ENCODE results near the gene ADAMTS2.

Gene ADAMTS2

GRCh38 chr5:179223961-179224360 lies 121.3 kb downstream of the ADAMTS2 start:
- H3K36me3 ChIP-seq (ENCODE audit: low read depth), result no peaks in the 10 kb centered on the region
- H3K4me1 ChIP-seq (ENCODE audit: insufficient read depth, poor library complexity, severe bottlenecking), result no peaks in the 10 kb centered on the region
- peak; percentile 63 for DNase-seq (ENCODE audit: low spot score)
- H3K9me3 ChIP-seq (ENCODE audit: severe bottlenecking), result peaks cover 9% of the 10 kb centered on the region
- no peak for ATAC-seq (ENCODE audit: low read depth)
- no peak for TF ChIP-seq CTCF (IDR thresholded peaks at IDR 0.05; ENCODE audit: poor library complexity, severe bottlenecking)
- H3K27me3 ChIP-seq (ENCODE audit: insufficient read depth, poor library complexity, severe bottlenecking), result no peaks in the 10 kb centered on the region
- H3K27ac ChIP-seq (ENCODE audit: poor library complexity, severe bottlenecking), result no peak overlapping the region
- no peak overlapping the region for H3K4me3 ChIP-seq (ENCODE audit: severe bottlenecking)

DNA sequence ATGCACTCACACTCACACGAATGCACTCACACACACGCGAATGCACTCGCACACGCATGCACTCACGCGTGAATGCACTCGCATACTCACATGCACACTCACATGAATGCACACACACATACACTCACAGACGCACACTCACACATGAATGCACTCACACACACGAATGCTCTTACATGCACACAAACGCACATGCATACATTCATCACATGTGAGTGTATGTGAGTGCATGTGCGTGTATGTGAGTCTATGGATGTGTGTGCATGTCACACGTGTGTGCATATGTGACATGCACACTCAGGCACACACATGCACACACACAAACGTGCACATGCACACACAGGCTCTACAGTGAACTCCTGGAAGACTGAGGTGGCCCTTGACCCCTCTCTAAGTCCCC lies 121.7 kb downstream of the ADAMTS2 start:
- no peaks in the 10 kb centered on the region for H3K27me3 ChIP-seq (ENCODE audit: insufficient read depth, poor library complexity, severe bottlenecking)
- peaks cover 9% of the 10 kb centered on the region for H3K9me3 ChIP-seq (ENCODE audit: severe bottlenecking)
- ATAC-seq (ENCODE audit: low read depth), result no peak

GRCh38 chr5:179222246-179223017 lies 122.8 kb downstream of the ADAMTS2 start:
- Histone ChIP-seq H3K36me3 (ENCODE audit: low read depth) (no peaks in the 10 kb centered on the region), H3K27me3 (ENCODE audit: insufficient read depth, poor library complexity, severe bottlenecking) (no peaks in the 10 kb centered on the region), H3K4me1 (ENCODE audit: insufficient read depth, poor library complexity, severe bottlenecking) (no peaks in the 10 kb centered on the region), H3K9me3 (ENCODE audit: severe bottlenecking) (peaks cover 9% of the 10 kb centered on the region), H3K4me3 (ENCODE audit: severe bottlenecking) (no peak overlapping the region), H3K27ac (ENCODE audit: poor library complexity, severe bottlenecking) (no peak overlapping the region)
- no peak for TF ChIP-seq CTCF (IDR thresholded peaks at IDR 0.05; ENCODE audit: poor library complexity, severe bottlenecking)
- ATAC-seq (ENCODE audit: low read depth) (no peak), DNase-seq (ENCODE audit: low spot score) (peak; percentile 62)

More for the DNA sequence above, 121.7 kb downstream of the ADAMTS2 start:
- Histone ChIP-seq H3K4me3 (ENCODE audit: severe bottlenecking) (no peak overlapping the region), H3K4me1 (ENCODE audit: insufficient read depth, poor library complexity, severe bottlenecking) (no peaks in the 10 kb centered on the region), H3K27ac (ENCODE audit: poor library complexity, severe bottlenecking) (no peak overlapping the region), H3K36me3 (ENCODE audit: low read depth) (no peaks in the 10 kb centered on the region)
- DNase-seq (ENCODE audit: low spot score), result no peak
- no peak for TF ChIP-seq CTCF (IDR thresholded peaks at IDR 0.05; ENCODE audit: poor library complexity, severe bottlenecking)

- H3K36me3 ChIP-seq (ENCODE audit: low read depth), result no peaks in the 10 kb centered on the region
- TF ChIP-seq CTCF (IDR thresholded peaks at IDR 0.05; ENCODE audit: poor library complexity, severe bottlenecking), result no peak
- no peak for ATAC-seq (ENCODE audit: low read depth)
Observed at GRCh38 chr5:179221877-179222220, 123.4 kb downstream of the ADAMTS2 start.

GRCh38 chr5:179221196-179221876 lies 123.9 kb downstream of the ADAMTS2 start:
- H3K36me3 ChIP-seq (ENCODE audit: low read depth), result no peaks in the 10 kb centered on the region
- no peak for TF ChIP-seq CTCF (IDR thresholded peaks at IDR 0.05; ENCODE audit: poor library complexity, severe bottlenecking)
- no peak for ATAC-seq (ENCODE audit: low read depth)

More at GRCh38 chr5:179221877-179222220, 123.4 kb downstream of the ADAMTS2 start:
- Histone ChIP-seq H3K27ac (ENCODE audit: poor library complexity, severe bottlenecking) (no peak overlapping the region), H3K27me3 (ENCODE audit: insufficient read depth, poor library complexity, severe bottlenecking) (no peaks in the 10 kb centered on the region), H3K4me1 (ENCODE audit: insufficient read depth, poor library complexity, severe bottlenecking) (no peaks in the 10 kb centered on the region), H3K4me3 (ENCODE audit: severe bottlenecking) (no peak overlapping the region), H3K9me3 (ENCODE audit: severe bottlenecking) (peaks cover 9% of the 10 kb centered on the region)
- peak; percentile 42 for DNase-seq (ENCODE audit: low spot score)

More at GRCh38 chr5:179221196-179221876, 123.9 kb downstream of the ADAMTS2 start:
- DNase-seq (ENCODE audit: low spot score), result peak; percentile 49
- H3K4me1 ChIP-seq (ENCODE audit: insufficient read depth, poor library complexity, severe bottlenecking), result no peaks in the 10 kb centered on the region
- no peaks in the 10 kb centered on the region for H3K27me3 ChIP-seq (ENCODE audit: insufficient read depth, poor library complexity, severe bottlenecking)
- H3K4me3 ChIP-seq (ENCODE audit: severe bottlenecking), result no peak overlapping the region
- no peak overlapping the region for H3K27ac ChIP-seq (ENCODE audit: poor library complexity, severe bottlenecking)
- peaks cover 11% of the 10 kb centered on the region for H3K9me3 ChIP-seq (ENCODE audit: severe bottlenecking)

Measured in RWPE2 (cell line).